Adrenal gland (tissue), 19 donors: Measurements from ENCODE around the gene DMBX1. TPM values are rescaled to one million over a fixed set of nuclear protein-coding genes. Genes with fewer than 3 reads are reported as not detected.

Source experiments
- DNase-seq, 7 donors: peaks; one replicate each; pipeline ENCODE4 v3.0.0-alpha.2; 2019 to 2020
- H3K27ac ChIP-seq, 5 donors: fragments of 200-600 bp; sonication (generic) in 4 of 5; 1 replicate in 3 of 5; 2 replicates in 2 of 5; pipeline versions ENCODE4 v1.5.1 to v1.8.0; 2016 to 2020; ENCODE audit warnings: mild to moderate bottlenecking in 1 of 5
- H3K27me3 ChIP-seq: fragments of 200-600 bp; 2 replicates; pipeline ENCODE4 v1.8.0; 2021
- H3K36me3 ChIP-seq, 2 donors: fragments of 200-600 bp; replicated peaks in 1 of 2; 1 replicate in 1 of 2; 2 replicates in 1 of 2; pipeline versions ENCODE4 v1.5.1 to v1.8.0; 2018 to 2022
- H3K4me1 ChIP-seq, 2 donors: fragments of 200-600 bp; replicated peaks in 1 of 2; 1 replicate in 1 of 2; 2 replicates in 1 of 2; pipeline versions ENCODE4 v1.5.1 to v1.8.0; 2018 to 2021
- H3K4me3 ChIP-seq, 4 donors: fragments of 200-600 bp; sonication (generic) in 3 of 4; one replicate each; pipeline ENCODE4 v1.5.1; 2016 to 2018
- H3K9me3 ChIP-seq, 3 donors: fragments of 200-600 bp; sonication (generic) in 1 of 3; replicated peaks in 1 of 3; 1 replicate in 2 of 3; 2 replicates in 1 of 3; pipeline versions ENCODE4 v1.5.1 to v1.8.0; 2016 to 2021
- POLR2A ChIP-seq, 2 donors: fragments of 450-650 bp; IDR thresholded peaks; one replicate each; pipeline ENCODE4 v1.6.1; 2017; ENCODE audit warnings: antibody characterized with exemption in 2 of 2, mild to moderate bottlenecking in 2 of 2, moderate library complexity in 1 of 2
- WGBS, 4 donors: extraction: QIAGEN DNeasy Blood & Tissue Kit in 2 of 4; methylation state at CpG; one replicate each; pipeline versions ENCODE4 v1.1.5 to v1.1.7; 2013 to 2017; 5-methylcytosine and 5-hydroxymethylcytosine counted together
- intact Hi-C, 2 donors: fragments of 100-400 bp; cut with DNase I; formaldehyde crosslinking; loops; one replicate each; pipeline versions ENCODE4 v1.14.1 to v1.15.0; 2022 to 2023
- long read RNA-seq, 10 donors: library from polyadenylated mRNA in 3 of 10; unstranded in 2 of 10; stranded (forward) in 1 of 10; transcript quantifications; one replicate each; pipeline ENCODE4 v2.0.0 and lab custom pipeline, GENCODE V29; 2021 to 2026
- polyA plus RNA-seq, 3 donors: library from polyadenylated mRNA; stranded (reverse); fragments of 200-250 nt in 2 of 3; fragments of 350-450 nt in 1 of 3; fragmentation: Illumina TruSeq in 1 of 3; extraction: RNeasy Lipid Tissue Mini Kit (QIAGEN cat#74804) in 1 of 3; gene quantifications; one replicate each; pipeline ENCODE4 v1.2.3, GENCODE V29; 2013 to 2014
- total RNA-seq, 9 donors: library from RNA; depleted of rRNA in 4 of 9; stranded (reverse); fragments of >200 nt in 4 of 9; fragments of 120-200 nt in 1 of 9; fragmentation: NEBNext Ultra II Directional in 1 of 9; extraction: Animal tissue kit (Norgen Biotek cat#: 25700) in 1 of 9; gene quantifications; one replicate each; pipeline versions ENCODE4 v1.1.0 to v1.2.4, GENCODE V29; 2013 to 2023
- TF ChIP-seq, protein P1 (sequence below), 6 experiments: fragments of 450-650 bp in 4 of 6; fragments of 200-600 bp in 2 of 6; sonication (generic) in 1 of 6; IDR thresholded peaks; 1 replicate in 5 of 6; 2 replicates in 1 of 6; pipeline versions ENCODE4 v1.5.1 to v1.8.0; 2016 to 2021; ENCODE audit warnings: antibody characterized with exemption in 6 of 6, mild to moderate bottlenecking in 2 of 6, moderate library complexity in 1 of 6
- donor health status: healthy with polysubstance abuse.
- donor health status: Bipolar disorder and iron deficiency.
- donor health status: DM: yes; HTN: yes; CAD: no.
- donor health status: DM: no; HTN: no; CAD: no.
- donor health status: DM: no; HTN: no; CAD: no.
- donor health status: DM: yes; HTN: yes; CAD: no.

DMBX1 gene
- total RNA-seq (under 1 TPM in 2 of 9 donors, not detected in 7; 0.07 to 0.14 TPM), polyA plus RNA-seq (under 1 TPM in 1 of 3 donors, not detected in 2; 0.16 TPM)
- long read RNA-seq, donor 1: 0 reads
- long read RNA-seq, donor 2: 0 reads
- long read RNA-seq, donor 3: 0 reads
- long read RNA-seq, donor 4: 0 reads
- long read RNA-seq, donor 5: 0 reads
- long read RNA-seq, donor 6: 0 reads
- long read RNA-seq, donor 7: 0 reads
- long read RNA-seq, donor 8: 0 reads
- long read RNA-seq, donor 9: 0 reads
- long read RNA-seq, donor 10: 0 reads

DNA sequence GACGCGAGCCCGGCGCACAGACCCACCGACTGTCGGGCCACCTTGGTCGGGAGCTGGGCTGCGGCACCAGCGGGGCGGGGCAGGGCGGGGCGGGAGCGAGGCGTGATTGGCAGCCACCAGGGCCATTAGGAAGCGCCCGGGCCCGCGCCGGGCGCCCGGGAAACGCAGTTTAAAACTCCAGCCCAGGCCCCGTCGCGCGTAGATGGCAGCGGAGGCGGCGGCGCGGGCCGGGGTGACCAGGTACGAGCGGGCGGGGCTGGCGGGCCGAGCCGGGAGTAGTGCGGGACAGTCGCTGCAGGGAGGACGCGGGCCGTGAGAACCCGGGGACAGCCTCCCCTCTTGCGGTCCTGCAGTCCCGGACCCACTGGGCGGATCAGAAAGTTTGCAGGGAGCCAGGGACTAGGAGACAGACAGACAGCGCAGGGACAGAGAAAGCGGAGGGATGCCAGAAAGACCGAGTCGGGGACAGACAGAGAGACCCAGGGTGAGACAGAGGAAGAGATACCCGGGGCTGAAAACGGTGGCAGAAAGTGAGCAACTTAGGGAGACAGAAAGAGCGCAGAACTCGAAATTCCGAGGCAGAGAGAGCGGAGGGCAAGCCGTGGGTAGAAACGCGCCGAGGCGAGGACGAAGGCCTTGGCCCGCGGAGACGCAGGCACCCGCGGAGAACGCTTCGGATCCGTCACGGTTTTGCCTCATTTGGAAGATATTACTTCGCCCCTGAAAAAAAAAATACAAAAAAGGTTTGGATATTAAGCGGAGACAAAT, at the start of gene DMBX1:
TSS of gene DMBX1 (plus strand) at position 199 of the 768 bp plus-strand sequence. CDS start 17,175 bp downstream, outside the sequence.
- no peak within 1 kb of the TSS for H3K27ac ChIP-seq
- peak within 1 kb of the TSS in 1 of 4 donors; percentile 50 for H3K4me3 ChIP-seq
- peaks cover 7 to 20% of the 10 kb centered on the region in 2 donors for H3K4me1 ChIP-seq
- no peaks in the 10 kb centered on the region for H3K36me3 ChIP-seq
- TF ChIP-seq, protein P1, sequence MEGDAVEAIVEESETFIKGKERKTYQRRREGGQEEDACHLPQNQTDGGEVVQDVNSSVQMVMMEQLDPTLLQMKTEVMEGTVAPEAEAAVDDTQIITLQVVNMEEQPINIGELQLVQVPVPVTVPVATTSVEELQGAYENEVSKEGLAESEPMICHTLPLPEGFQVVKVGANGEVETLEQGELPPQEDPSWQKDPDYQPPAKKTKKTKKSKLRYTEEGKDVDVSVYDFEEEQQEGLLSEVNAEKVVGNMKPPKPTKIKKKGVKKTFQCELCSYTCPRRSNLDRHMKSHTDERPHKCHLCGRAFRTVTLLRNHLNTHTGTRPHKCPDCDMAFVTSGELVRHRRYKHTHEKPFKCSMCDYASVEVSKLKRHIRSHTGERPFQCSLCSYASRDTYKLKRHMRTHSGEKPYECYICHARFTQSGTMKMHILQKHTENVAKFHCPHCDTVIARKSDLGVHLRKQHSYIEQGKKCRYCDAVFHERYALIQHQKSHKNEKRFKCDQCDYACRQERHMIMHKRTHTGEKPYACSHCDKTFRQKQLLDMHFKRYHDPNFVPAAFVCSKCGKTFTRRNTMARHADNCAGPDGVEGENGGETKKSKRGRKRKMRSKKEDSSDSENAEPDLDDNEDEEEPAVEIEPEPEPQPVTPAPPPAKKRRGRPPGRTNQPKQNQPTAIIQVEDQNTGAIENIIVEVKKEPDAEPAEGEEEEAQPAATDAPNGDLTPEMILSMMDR (IDR thresholded peaks at IDR 0.05): no peak
- no peak for TF ChIP-seq POLR2A (IDR thresholded peaks at IDR 0.05)
- H3K27me3 ChIP-seq: peaks cover 77% of the 10 kb centered on the region
- peak in 5 of 7 donors; percentile 36 to 50 (median 46) for DNase-seq
- intact Hi-C loops: no loop called here
- 2 to 3% (median 3%) methylated on average over 34 to 74 of the region's 74 CpGs for WGBS, 4 donors
- no peaks in the 10 kb centered on the region for H3K9me3 ChIP-seq

DNA sequence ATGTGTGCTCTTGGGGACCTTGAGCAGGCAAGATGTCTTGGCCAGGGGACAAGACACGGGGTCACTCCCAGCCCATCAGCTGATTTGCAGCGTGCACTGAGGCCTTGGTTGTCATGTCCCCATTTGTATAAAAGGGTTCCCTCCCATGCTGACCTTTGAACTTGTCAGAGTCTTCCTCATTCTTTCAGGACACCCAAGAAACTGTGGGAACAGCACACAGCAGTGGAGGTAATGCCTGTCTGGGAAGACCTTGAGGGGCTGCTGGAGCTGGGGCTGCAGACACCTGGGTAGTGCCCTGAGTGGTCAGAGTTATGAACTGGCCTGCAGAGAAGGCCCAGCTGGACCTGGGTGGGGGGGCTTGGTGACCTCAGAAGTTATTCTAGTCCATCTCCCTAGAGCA, 49.2 kb upstream of the DMBX1 start:
- Histone ChIP-seq H3K9me3 (no peaks in the 10 kb centered on the region), H3K36me3 (no peaks in the 10 kb centered on the region), H3K4me1 (peaks cover 0 to 3% of the 10 kb centered on the region in 2 donors), H3K27me3 (no peaks in the 10 kb centered on the region), H3K4me3 (no peak overlapping the region), H3K27ac (no peak overlapping the region)
- 59 to 73% (median 63%) methylated on average over 2 of the region's 2 CpGs; no CpG with 5 or more reads in 1 of the 4 donors for WGBS, 4 donors
- no peak for TF ChIP-seq POLR2A (IDR thresholded peaks at IDR 0.05)
- TF ChIP-seq, protein P1 (IDR thresholded peaks at IDR 0.05): no peak
- intact Hi-C loops: no loop called here
- no peak for DNase-seq

DNA sequence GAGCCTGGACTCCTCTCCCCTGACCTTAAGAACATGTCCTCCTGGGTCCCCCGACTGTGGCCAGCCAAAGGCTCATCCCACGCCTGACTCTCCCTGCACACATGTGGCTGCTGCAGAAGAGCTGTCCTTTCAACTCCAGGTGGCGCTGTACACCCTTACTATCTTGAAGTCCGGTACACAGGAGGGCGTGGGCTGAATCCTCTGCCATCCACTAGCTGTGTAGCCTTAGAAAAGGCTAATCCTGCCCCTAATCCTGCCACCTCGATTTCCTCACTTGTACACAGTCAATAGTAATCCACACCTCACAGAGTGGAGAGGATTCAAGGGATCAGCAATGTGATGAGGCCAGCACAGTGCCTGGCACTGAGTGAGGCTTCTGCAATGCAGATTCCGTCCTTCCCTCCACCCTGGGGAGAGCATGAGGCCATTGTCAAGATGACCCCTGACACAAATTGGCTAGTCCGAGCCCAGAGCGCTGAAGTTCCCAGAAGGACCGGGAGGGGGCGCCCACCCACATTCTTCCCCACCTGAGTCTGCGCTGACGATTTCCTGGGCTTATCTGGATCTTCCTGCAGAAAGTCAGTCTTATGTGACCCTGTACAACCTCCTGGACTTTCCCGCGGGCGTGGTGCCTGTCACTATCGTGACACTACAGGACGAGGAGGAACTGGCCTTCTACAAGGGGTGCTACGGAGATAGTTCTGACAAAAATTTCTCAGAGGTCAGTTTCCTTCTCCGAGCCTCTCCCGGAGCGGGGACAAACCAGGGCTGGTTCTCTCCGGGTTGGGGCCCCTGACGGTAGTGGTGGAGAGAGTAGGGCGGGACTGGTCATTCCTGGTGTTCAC, 47.1 kb upstream of the DMBX1 start:
- peak; percentile 77 to 93 (median 83) for DNase-seq
- intact Hi-C loops: no loop called here
- peaks cover 0 to 3% of the 10 kb centered on the region in 2 donors for H3K4me1 ChIP-seq
- H3K4me3 ChIP-seq: peak overlapping the region in 1 of 4 donors; percentile 38
- H3K27ac ChIP-seq: peak overlapping the region in 2 of 5 donors; percentile 64 to 70
- H3K36me3 ChIP-seq: no peaks in the 10 kb centered on the region
- H3K27me3 ChIP-seq: no peaks in the 10 kb centered on the region
- WGBS, 4 donors: 9 to 15% (median 11%) methylated on average over 20 to 25 of the region's 25 CpGs
- TF ChIP-seq, protein P1 (IDR thresholded peaks at IDR 0.05): peak; percentile 74 to 90 (median 84)
- no peak for TF ChIP-seq POLR2A (IDR thresholded peaks at IDR 0.05)
- H3K9me3 ChIP-seq: no peaks in the 10 kb centered on the region

DNA sequence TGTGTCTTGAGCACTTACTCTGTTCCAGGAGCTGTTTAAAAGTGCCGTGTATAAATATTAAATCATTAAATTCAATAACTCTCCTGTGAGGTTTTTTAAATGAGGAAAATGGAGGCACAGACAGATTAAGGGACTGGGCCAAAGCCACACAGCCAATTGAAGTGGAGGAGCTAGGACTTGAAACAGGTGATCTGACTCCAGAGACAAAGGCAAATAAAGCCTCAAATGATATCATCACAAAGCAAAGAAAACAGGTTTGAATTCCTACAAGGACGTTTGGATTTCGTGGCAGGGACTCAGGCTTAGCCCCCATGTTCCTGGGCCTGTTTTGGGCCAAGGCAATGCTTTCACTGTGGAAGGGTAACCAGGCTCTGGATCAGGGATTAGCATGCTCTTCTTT, 45.2 kb upstream of the DMBX1 start:
- no peaks in the 10 kb centered on the region for H3K27me3 ChIP-seq
- no peak overlapping the region for H3K4me3 ChIP-seq
- H3K27ac ChIP-seq: no peak overlapping the region
- no peak for TF ChIP-seq POLR2A (IDR thresholded peaks at IDR 0.05)
- TF ChIP-seq, protein P1 (IDR thresholded peaks at IDR 0.05): no peak
- WGBS, 4 donors: 69 to 90% (median 79%) methylated on average over 3 of the region's 3 CpGs
- no peaks in the 10 kb centered on the region for H3K9me3 ChIP-seq
- H3K4me1 ChIP-seq: peaks cover 0 to 3% of the 10 kb centered on the region in 2 donors
- no peak for DNase-seq
- intact Hi-C loops: no loop called here
- H3K36me3 ChIP-seq: no peaks in the 10 kb centered on the region
